ENCODE results near the gene TBXAS1.

The TBXAS1 gene

DNA sequence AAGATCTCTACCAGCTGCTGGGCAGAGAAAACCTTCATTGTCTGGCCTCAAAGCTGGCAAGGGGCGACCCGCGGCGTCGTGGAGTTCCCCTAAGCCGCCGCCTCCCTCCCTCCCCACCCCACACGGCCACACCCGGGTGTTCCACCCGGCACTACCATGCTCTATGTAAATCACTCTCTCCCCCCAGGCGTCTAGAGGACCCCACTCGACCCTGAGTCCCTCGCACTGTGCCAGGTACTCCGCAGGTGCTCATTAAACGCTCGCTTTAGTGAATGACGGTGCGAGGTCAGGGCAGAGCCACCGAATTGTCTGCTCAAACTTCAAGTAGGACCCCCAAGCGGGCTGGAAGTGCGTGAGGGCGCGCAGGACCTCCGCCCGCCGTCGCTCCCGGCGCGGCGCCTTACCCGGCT is 233.1 kb downstream of the TBXAS1 start:
- Mint-ChIP-seq H3K27ac (peak overlapping the region; percentile 89), H3K4me3 (peak overlapping the region; percentile 83), H3K9me3 (peaks cover 16% of the 10 kb centered on the region), H3K36me3 (ENCODE audit: low read depth) (peaks cover 22% of the 10 kb centered on the region), H3K27me3 (no peaks in the 10 kb centered on the region), H3K4me1 (ENCODE audit: low read depth) (peaks cover 54% of the 10 kb centered on the region)
- no peak for DNase-seq

DNA sequence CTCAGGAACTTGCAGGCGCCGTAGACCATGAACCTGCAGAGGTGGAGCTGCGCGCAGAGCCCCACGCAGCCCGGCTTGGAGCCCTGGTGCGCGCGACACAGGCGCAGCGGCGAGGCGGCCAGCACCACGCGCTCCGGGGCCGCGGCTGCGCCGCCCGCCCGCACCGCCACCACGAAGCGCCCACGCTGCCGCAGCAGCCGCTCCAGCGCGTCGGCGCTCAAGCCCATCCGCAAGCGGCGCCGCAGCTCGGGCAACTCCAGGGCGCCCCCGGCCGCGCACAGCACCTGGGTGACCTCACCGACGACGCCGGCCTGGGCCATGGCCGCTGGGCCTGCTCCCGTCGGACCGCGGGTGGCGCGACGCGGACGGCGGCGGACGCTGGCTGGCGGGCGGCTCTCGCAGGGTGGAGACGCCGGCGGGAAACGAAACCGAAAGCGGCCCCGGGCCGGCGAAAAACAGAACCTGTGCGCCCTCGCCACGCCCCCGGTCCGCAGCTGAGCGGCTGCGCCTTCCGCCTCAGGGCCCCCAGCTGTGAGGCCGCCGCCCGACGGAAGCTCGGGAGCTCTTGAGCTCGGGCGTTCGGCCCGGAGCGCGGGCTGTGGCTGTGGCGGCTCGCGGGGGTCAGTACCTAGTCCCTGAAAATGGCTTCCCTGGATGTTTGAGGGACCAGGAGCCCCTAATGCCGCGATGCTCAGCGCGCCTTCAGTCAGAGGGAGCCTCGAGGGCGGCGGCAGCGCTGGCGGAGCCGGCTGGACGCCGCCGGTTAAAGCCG is 233.7 kb downstream of the TBXAS1 start, which contains the start of gene PARP12:
PARP12 (minus strand) TSS at position 424 of the 772 bp plus-strand sequence; CDS start at position 320, 104 bp downstream.
- H3K36me3 Mint-ChIP-seq (ENCODE audit: low read depth): peaks cover 16% of the 10 kb centered on the region

GRCh38 chr7:140067052-140067451 is 238.0 kb downstream of the TBXAS1 start:
- Mint-ChIP-seq H3K4me1 (ENCODE audit: low read depth) (peaks cover 19% of the 10 kb centered on the region), H3K36me3 (ENCODE audit: low read depth) (peaks cover 11% of the 10 kb centered on the region), H3K4me3 (no peak overlapping the region), H3K27ac (no peak overlapping the region), H3K27me3 (no peaks in the 10 kb centered on the region), H3K9me3 (peaks cover 23% of the 10 kb centered on the region)
- no peak for DNase-seq

More for the DNA sequence above, 233.7 kb downstream of the TBXAS1 start, which contains the start of gene PARP12:
- Mint-ChIP-seq H3K9me3 (peaks cover 20% of the 10 kb centered on the region), H3K4me1 (ENCODE audit: low read depth) (peaks cover 50% of the 10 kb centered on the region), H3K4me3 (peak within 1 kb of the TSS; percentile 83), H3K27ac (peak within 1 kb of the TSS; percentile 89), H3K27me3 (no peaks in the 10 kb centered on the region)
- peak; percentile 89 for DNase-seq

DNA sequence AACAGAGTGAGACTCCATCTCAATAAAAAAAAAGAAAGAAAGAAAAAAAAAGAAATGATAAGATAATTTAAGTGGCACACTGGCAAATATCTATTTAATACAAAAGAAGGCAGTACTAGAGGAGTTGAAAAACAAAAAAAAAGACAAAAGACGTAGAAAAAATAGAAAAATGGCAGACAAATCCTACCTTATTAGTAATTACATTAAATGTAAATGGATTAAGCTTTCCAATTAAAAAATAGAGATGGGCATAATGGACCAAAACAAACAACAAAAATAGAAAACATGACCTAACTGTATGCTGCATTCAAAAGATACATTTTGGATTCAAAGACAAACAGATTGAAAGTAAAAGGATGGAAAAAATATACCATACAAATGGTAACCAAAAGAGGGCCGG is 239.0 kb downstream of the TBXAS1 start:
- no peak for DNase-seq
- no peak overlapping the region for H3K27ac Mint-ChIP-seq
- peaks cover 9% of the 10 kb centered on the region for H3K36me3 Mint-ChIP-seq (ENCODE audit: low read depth)
- no peak overlapping the region for H3K4me3 Mint-ChIP-seq
- H3K27me3 Mint-ChIP-seq: no peaks in the 10 kb centered on the region
- H3K4me1 Mint-ChIP-seq (ENCODE audit: low read depth): peaks cover 17% of the 10 kb centered on the region
- H3K9me3 Mint-ChIP-seq: peaks cover 23% of the 10 kb centered on the region

DNA sequence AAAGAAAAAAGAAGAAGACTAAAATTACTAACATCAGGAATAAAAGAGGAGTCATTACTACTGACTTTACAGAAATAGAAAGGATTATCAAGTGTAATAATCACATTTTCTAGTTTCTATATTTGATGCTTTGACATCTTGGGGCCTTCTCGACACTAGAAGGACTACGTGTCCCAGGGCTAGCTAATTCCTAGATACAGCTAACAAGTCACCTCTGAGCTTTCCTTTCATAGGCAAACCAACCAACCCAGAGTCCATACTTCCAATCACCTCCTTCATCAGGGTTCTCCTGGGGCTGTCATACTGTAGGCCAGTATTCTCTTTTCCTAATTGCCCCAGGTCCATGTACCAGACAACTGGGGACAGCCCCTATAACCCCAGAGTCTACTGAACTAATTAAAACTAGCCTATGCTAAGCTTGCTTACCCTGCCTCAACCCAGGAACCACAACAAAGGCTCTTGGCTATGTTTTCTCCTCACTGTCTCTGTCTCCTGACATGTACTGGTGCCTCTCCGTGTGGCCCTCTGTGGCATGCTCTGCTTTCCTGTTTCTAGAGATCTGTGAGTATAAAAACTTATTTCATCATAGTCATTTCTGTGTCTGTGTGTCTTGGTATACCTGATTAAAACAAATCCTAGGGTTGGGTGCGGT is 240.4 kb downstream of the TBXAS1 start:
- peaks cover 23% of the 10 kb centered on the region for H3K9me3 Mint-ChIP-seq
- no peak overlapping the region for H3K4me3 Mint-ChIP-seq
- peaks cover 9% of the 10 kb centered on the region for H3K4me1 Mint-ChIP-seq (ENCODE audit: low read depth)
- peak overlapping the region; percentile 11 for H3K27ac Mint-ChIP-seq
- no peak for DNase-seq
- peaks cover 9% of the 10 kb centered on the region for H3K36me3 Mint-ChIP-seq (ENCODE audit: low read depth)
- H3K27me3 Mint-ChIP-seq: no peaks in the 10 kb centered on the region
